Trophoblast cell (in vitro differentiated cells and primary cell): Measurements from ENCODE around the gene PPAT.

Source experiments
- DNase-seq, 2 donors: peaks; one replicate each; pipeline ENCODE4 v3.0.0-alpha.2; 2016
- H2AFZ ChIP-seq: 2 replicates; pipeline ENCODE4 v1.6.1; 2013; ENCODE audit warnings: low read length, moderate library complexity, mild to moderate bottlenecking; ENCODE audit not compliant: insufficient read depth, poor library complexity
- H2AK5ac ChIP-seq: 2 replicates; pipeline ENCODE4 v1.6.1; 2013; ENCODE audit warnings: mild to moderate bottlenecking, low read length
- H2BK120ac ChIP-seq: 2 replicates; pipeline ENCODE4 v1.6.1; 2013; ENCODE audit warnings: low read length, mild to moderate bottlenecking, moderate library complexity; ENCODE audit not compliant: insufficient read depth, poor library complexity
- H2BK12ac ChIP-seq: 2 replicates; pipeline ENCODE4 v1.6.1; 2013; ENCODE audit warnings: mild to moderate bottlenecking, low read length, moderate library complexity
- H2BK5ac ChIP-seq: 2 replicates; pipeline ENCODE4 v1.6.1; 2013; ENCODE audit warnings: low read length, low read depth, moderate library complexity, mild to moderate bottlenecking; ENCODE audit not compliant: poor library complexity
- H3K14ac ChIP-seq: 2 replicates; pipeline ENCODE4 v1.6.1; 2013; ENCODE audit warnings: mild to moderate bottlenecking, low read length
- H3K18ac ChIP-seq: 2 replicates; pipeline ENCODE4 v1.6.1; 2013; ENCODE audit warnings: mild to moderate bottlenecking, low read length
- H3K23ac ChIP-seq: 2 replicates; pipeline ENCODE4 v1.6.1; 2013; ENCODE audit warnings: low read length
- H3K27ac ChIP-seq: 2 replicates; pipeline ENCODE4 v1.5.1; 2013; ENCODE audit warnings: low read depth, mild to moderate bottlenecking, inconsistent platforms, low read length, moderate library complexity
- H3K27me3 ChIP-seq: 2 replicates; pipeline ENCODE4 v1.6.1; 2013; ENCODE audit warnings: inconsistent platforms, mild to moderate bottlenecking, low read length, moderate library complexity; ENCODE audit not compliant: insufficient read depth
- H3K36me3 ChIP-seq, 2 experiments: 1 replicate in 1 of 2; 2 replicates in 1 of 2; pipeline ENCODE4 v1.6.1; 2013; ENCODE audit warnings: low read length in 2 of 2, mild to moderate bottlenecking in 2 of 2, moderate library complexity in 1 of 2; ENCODE audit not compliant: insufficient read depth in 2 of 2, control insufficient read depth in 1 of 2
- H3K4ac ChIP-seq: 2 replicates; pipeline ENCODE4 v1.6.1; 2013; ENCODE audit warnings: low read depth, mild to moderate bottlenecking, low read length, moderate library complexity
- H3K4me1 ChIP-seq, 2 experiments: 1 replicate in 1 of 2; 2 replicates in 1 of 2; pipeline ENCODE4 v1.6.1; 2013; ENCODE audit warnings: low read length in 2 of 2, mild to moderate bottlenecking in 2 of 2, moderate library complexity in 1 of 2; ENCODE audit not compliant: insufficient read depth in 2 of 2, control insufficient read depth in 1 of 2
- H3K4me2 ChIP-seq: 2 replicates; pipeline ENCODE4 v1.6.1; 2013; ENCODE audit warnings: inconsistent platforms, mild to moderate bottlenecking, low read length, moderate library complexity
- H3K4me3 ChIP-seq: 2 replicates; pipeline ENCODE4 v1.5.1; 2013; ENCODE audit warnings: mild to moderate bottlenecking, low read depth, low read length, inconsistent platforms
- H3K79me1 ChIP-seq: one replicate; pipeline ENCODE4 v1.6.1; 2013; ENCODE audit warnings: low read length
- H3K79me2 ChIP-seq: 2 replicates; pipeline ENCODE4 v1.6.1; 2013; ENCODE audit warnings: low read length, mild to moderate bottlenecking; ENCODE audit not compliant: control insufficient read depth, insufficient read depth, poor library complexity
- H3K9ac ChIP-seq: 2 replicates; pipeline ENCODE4 v1.6.1; 2013; ENCODE audit warnings: mild to moderate bottlenecking, low read length
- H3K9me3 ChIP-seq: 2 replicates; pipeline ENCODE4 v1.6.1; 2013; ENCODE audit warnings: low read depth, mild to moderate bottlenecking, control low read depth, inconsistent platforms, low read length; ENCODE audit not compliant: insufficient read depth
- H4K12ac ChIP-seq: 2 replicates; pipeline ENCODE4 v1.6.1; 2013; ENCODE audit warnings: low read depth, mild to moderate bottlenecking, low read length, moderate library complexity
- H4K8ac ChIP-seq: 2 replicates; pipeline ENCODE4 v1.6.1; 2013; ENCODE audit warnings: low read depth, mild to moderate bottlenecking, low read length, moderate library complexity
- H4K91ac ChIP-seq: one replicate; pipeline ENCODE4 v1.6.1; 2013; ENCODE audit warnings: low read depth, mild to moderate bottlenecking, low read length, moderate library complexity
- WGBS: extraction: QIAGEN DNeasy Blood & Tissue Kit; methylation state at CpG from one replicate; pipeline ENCODE4 v1.1.7; 2013; ENCODE audit warnings: missing lambda C conversion rate; ENCODE audit not compliant: insufficient read length, insufficient coverage; ENCODE audit errors: extremely low coverage; 5-methylcytosine and 5-hydroxymethylcytosine counted together

Gene PPAT

GRCh38 chr4:56448301-56448700 lies 12.9 kb upstream of the PPAT start:
- Histone ChIP-seq H3K4me2 (no peak overlapping the region), H3K79me2 (no peaks in the 10 kb centered on the region), H2AFZ (no peak overlapping the region), H3K9ac (no peak overlapping the region), H4K12ac (no peak overlapping the region), H3K14ac (no peak overlapping the region), H3K18ac (no peak overlapping the region), H2AK5ac (no peak overlapping the region), H3K27me3 (no peaks in the 10 kb centered on the region), H4K8ac (no peak overlapping the region), H3K4me1 (no peaks in the 10 kb centered on the region), H4K91ac (no peak overlapping the region), H3K23ac (no peak overlapping the region), H2BK12ac (no peak overlapping the region), H3K4me3 (no peak overlapping the region), H3K4ac (no peak overlapping the region), H2BK5ac (no peak overlapping the region), H3K27ac (no peak overlapping the region), H2BK120ac (no peak overlapping the region), H3K36me3 (peaks cover 8 to 20% of the 10 kb centered on the region in 2 experiments), H3K79me1 (no peaks in the 10 kb centered on the region), H3K9me3 (no peaks in the 10 kb centered on the region)
- DNase-seq, result no peak

DNA sequence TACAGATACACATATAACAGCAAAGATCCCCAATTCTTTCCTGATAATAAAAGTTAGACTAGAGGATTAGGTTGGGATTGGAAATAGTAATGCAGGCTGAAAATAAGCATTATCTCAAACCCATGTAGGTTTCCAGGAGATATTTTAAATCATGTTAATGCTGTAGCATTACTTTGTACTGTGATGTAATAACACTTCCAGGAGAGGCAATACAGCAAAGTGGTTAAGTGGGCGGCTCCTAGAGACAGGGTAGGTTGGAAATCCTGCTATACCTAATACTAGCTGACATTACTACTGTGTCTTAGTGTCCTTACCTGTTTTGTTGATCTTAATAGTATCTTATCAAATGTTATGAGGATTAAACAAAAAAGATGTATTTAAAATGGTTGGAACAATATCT lies 10.3 kb upstream of the PPAT start:
- H4K12ac ChIP-seq, result no peak overlapping the region
- no peak overlapping the region for H3K23ac ChIP-seq
- H3K4me3 ChIP-seq, result no peak overlapping the region
- no peak overlapping the region for H2AFZ ChIP-seq
- no peak overlapping the region for H4K8ac ChIP-seq
- no peaks in the 10 kb centered on the region for H3K79me2 ChIP-seq
- no CpG with 5 or more reads among the region's 1 CpG for whole genome bisulfite sequencing
- H4K91ac ChIP-seq, result no peak overlapping the region
- H3K4me2 ChIP-seq, result no peak overlapping the region
- H2BK5ac ChIP-seq, result no peak overlapping the region
- DNase-seq, result no peak
- H3K27ac ChIP-seq, result no peak overlapping the region
- H3K18ac ChIP-seq, result no peak overlapping the region
- H3K79me1 ChIP-seq, result no peaks in the 10 kb centered on the region
- H3K9ac ChIP-seq, result no peak overlapping the region
- peaks cover 6 to 16% of the 10 kb centered on the region in 2 experiments for H3K36me3 ChIP-seq
- H3K9me3 ChIP-seq, result no peaks in the 10 kb centered on the region
- H3K4me1 ChIP-seq, result no peaks in the 10 kb centered on the region
- no peaks in the 10 kb centered on the region for H3K27me3 ChIP-seq
- no peak overlapping the region for H2BK120ac ChIP-seq
- H3K4ac ChIP-seq, result no peak overlapping the region
- H2BK12ac ChIP-seq, result no peak overlapping the region
- H3K14ac ChIP-seq, result no peak overlapping the region
- H2AK5ac ChIP-seq, result no peak overlapping the region

DNA sequence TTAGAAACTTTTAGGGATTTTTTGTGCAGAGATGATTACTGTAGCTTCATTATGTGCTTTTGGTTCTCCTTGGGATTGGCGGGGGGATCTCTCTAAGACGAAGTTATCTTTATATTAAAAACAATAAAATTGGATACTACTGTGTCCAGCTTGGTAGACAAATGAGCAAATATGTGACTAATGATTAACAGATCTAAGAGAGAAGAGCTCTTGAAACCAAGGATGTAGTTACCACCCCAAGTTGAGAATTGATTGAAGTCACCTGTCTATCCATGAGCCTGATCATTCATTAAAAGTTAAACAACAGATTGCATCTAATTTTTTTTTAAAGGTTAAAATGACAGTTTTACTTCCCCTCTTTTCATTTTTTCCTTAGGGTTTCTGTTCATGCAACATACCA lies 9.3 kb upstream of the PPAT start:
- Histone ChIP-seq H3K23ac (no peak overlapping the region), H3K4me3 (no peak overlapping the region), H3K79me1 (no peaks in the 10 kb centered on the region), H3K9ac (no peak overlapping the region), H3K4ac (no peak overlapping the region), H3K14ac (no peak overlapping the region), H2BK5ac (no peak overlapping the region), H3K27me3 (no peaks in the 10 kb centered on the region), H3K27ac (no peak overlapping the region), H3K79me2 (no peaks in the 10 kb centered on the region), H4K12ac (no peak overlapping the region), H4K8ac (no peak overlapping the region), H2AFZ (no peak overlapping the region), H2AK5ac (no peak overlapping the region), H2BK120ac (no peak overlapping the region), H3K18ac (no peak overlapping the region), H3K36me3 (peaks cover 6 to 14% of the 10 kb centered on the region in 2 experiments), H2BK12ac (no peak overlapping the region), H3K4me2 (no peak overlapping the region), H4K91ac (no peak overlapping the region), H3K9me3 (no peaks in the 10 kb centered on the region), H3K4me1 (no peaks in the 10 kb centered on the region)
- no peak for DNase-seq
- WGBS, result no CpG with 5 or more reads among the region's 2 CpGs

DNA sequence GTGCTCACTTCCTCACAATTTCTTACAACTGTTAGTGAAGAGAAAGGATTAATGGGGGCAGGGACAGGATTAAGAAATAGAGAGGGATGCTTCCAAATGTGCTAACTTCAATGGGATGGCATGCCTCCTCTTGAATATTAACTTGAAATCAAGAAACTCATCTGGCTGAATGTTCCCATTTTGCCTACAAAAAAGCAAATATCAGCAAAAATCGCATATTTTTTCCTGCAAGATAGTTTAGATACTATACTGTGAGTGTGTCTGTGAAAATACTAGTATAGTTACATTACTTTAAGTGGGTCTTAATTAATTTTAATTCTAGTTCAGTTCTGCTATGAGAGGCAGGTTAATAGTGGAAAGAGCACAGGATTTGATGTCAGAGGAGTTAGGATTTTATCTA lies 5.6 kb upstream of the PPAT start:
- Histone ChIP-seq H2BK12ac (no peak overlapping the region), H3K4me1 (no peaks in the 10 kb centered on the region), H2BK120ac (no peak overlapping the region), H3K4me2 (no peak overlapping the region), H3K23ac (no peak overlapping the region), H3K4me3 (no peak overlapping the region), H3K9me3 (no peaks in the 10 kb centered on the region), H3K27me3 (no peaks in the 10 kb centered on the region), H4K8ac (no peak overlapping the region), H3K9ac (no peak overlapping the region), H3K18ac (no peak overlapping the region), H3K79me1 (peaks cover 2% of the 10 kb centered on the region), H3K4ac (no peak overlapping the region), H2AFZ (no peak overlapping the region), H4K91ac (no peak overlapping the region), H3K14ac (no peak overlapping the region), H2AK5ac (no peak overlapping the region), H2BK5ac (no peak overlapping the region), H4K12ac (no peak overlapping the region), H3K79me2 (peaks cover 8% of the 10 kb centered on the region), H3K36me3 (peaks cover 3 to 8% of the 10 kb centered on the region in 2 experiments), H3K27ac (no peak overlapping the region)
- WGBS, result no CpG with 5 or more reads among the region's 1 CpG
- DNase-seq, result no peak
